ENCODE data around the gene CHST2. TPM values are rescaled to one million over a fixed set of nuclear protein-coding genes. Genes with fewer than 3 reads are reported as not detected.
A peak's percentile ranks its signal among the peaks of the same experiment; 100 is the strongest.

The CHST2 gene
- total RNA-seq, 1 experiment from 2014 or later, result 0.26 TPM

DNA sequence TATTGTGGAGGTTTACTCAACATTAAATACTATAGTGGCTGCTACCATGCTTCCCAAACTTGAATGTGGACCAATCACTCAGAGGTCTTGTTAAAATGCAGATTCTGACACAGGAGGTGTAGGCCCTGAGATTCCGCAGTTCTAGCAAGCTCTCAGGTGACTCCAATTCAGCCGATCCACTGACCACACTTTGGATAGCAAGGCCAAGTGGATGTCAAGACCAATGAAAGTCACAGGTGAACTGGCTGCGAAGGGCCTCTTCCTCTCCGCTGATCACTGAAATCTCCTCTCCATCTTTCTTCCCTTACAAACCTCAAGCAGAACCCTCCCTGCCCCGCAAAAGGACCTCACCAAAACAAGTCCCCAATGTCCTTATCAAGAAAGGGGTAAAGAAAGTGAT lies 9.2 kb upstream of the CHST2 start:
- BruUV-seq (replicated peaks), result no TSS peak
- ChIA-PET CTCF (no interaction called here), POLR2A (no interaction called here)
- DNase-seq (ENCODE audit: low read depth, low spot score), result no peak
- no peaks in the 10 kb centered on the region for H3K4me1 ChIP-seq (ENCODE audit: control insufficient read depth, insufficient read depth, low read length)
- intact Hi-C loops (cut with micrococcal nuclease; ENCODE audit: unreplicated experiment), result no loop called here
- TF ChIP-seq CTCF (IDR thresholded peaks at IDR 0.05) (no peak), SIN3A (IDR thresholded peaks at IDR 0.05; ENCODE audit: borderline replicate concordance, insufficient read depth, low read depth, low read length) (no peak), TCF7L2 (IDR thresholded peaks at IDR 0.05; ENCODE audit: low read depth, low read length) (no peak), POLR2AphosphoS5 (IDR thresholded peaks at IDR 0.05; ENCODE audit: low read depth, low read length) (no peak)
- TF ChIP-seq, protein P1, sequence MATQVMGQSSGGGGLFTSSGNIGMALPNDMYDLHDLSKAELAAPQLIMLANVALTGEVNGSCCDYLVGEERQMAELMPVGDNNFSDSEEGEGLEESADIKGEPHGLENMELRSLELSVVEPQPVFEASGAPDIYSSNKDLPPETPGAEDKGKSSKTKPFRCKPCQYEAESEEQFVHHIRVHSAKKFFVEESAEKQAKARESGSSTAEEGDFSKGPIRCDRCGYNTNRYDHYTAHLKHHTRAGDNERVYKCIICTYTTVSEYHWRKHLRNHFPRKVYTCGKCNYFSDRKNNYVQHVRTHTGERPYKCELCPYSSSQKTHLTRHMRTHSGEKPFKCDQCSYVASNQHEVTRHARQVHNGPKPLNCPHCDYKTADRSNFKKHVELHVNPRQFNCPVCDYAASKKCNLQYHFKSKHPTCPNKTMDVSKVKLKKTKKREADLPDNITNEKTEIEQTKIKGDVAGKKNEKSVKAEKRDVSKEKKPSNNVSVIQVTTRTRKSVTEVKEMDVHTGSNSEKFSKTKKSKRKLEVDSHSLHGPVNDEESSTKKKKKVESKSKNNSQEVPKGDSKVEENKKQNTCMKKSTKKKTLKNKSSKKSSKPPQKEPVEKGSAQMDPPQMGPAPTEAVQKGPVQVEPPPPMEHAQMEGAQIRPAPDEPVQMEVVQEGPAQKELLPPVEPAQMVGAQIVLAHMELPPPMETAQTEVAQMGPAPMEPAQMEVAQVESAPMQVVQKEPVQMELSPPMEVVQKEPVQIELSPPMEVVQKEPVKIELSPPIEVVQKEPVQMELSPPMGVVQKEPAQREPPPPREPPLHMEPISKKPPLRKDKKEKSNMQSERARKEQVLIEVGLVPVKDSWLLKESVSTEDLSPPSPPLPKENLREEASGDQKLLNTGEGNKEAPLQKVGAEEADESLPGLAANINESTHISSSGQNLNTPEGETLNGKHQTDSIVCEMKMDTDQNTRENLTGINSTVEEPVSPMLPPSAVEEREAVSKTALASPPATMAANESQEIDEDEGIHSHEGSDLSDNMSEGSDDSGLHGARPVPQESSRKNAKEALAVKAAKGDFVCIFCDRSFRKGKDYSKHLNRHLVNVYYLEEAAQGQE (IDR thresholded peaks at IDR 0.05; ENCODE audit: insufficient read depth in 1 of 2, low read depth in 2 of 2, low read length in 1 of 2), result no peak
- no peak overlapping the region for H3K4me3 ChIP-seq (ENCODE audit: low read depth in 2 of 2, low read length in 2 of 2)
- no peak overlapping the region for H3K27ac ChIP-seq (ENCODE audit: low read length)
- in situ Hi-C loops (cut with HindIII; ENCODE audit: low pct_unique_long_range_greater_than_20kb, low sequenced_read_pairs), result no loop called here
- H3K9me3 ChIP-seq (ENCODE audit: control insufficient read depth, insufficient read depth, low read depth, low read length), result no peaks in the 10 kb centered on the region
- no peaks in the 10 kb centered on the region for H3K36me3 ChIP-seq (ENCODE audit: control insufficient read depth, insufficient read depth, low read length)
- no peak for ATAC-seq
- peaks cover 20% of the 10 kb centered on the region for H3K27me3 ChIP-seq (ENCODE audit: control insufficient read depth, insufficient read depth, low read length)

DNA sequence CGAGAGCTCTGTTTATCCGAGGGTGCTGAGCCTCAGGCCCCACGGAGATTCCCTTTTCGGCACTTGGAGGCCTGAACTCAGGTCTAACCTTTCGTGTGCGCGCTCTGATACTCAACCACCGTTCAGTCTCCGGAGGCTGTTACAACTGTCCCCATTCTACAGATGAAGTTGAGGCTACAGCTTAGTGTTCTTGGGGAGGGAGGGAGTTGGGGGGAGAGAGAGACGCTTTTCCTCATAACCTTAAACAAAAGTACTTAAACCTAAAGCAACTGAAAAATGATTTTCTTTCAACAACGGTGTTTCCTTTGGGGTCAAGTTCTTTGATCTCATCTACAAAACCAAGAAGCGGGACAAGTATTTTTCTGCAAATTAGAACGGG lies 952 bp upstream of the CHST2 start:
- POLR2A ChIA-PET, result no interaction called here
- H3K36me3 ChIP-seq (ENCODE audit: control insufficient read depth, insufficient read depth, low read length), result no peaks in the 10 kb centered on the region
- ATAC-seq (no peak), DNase-seq (ENCODE audit: low read depth, low spot score) (no peak)
- TF ChIP-seq, protein P1 (IDR thresholded peaks at IDR 0.05; ENCODE audit: insufficient read depth in 1 of 2, low read depth in 2 of 2, low read length in 1 of 2), result no peak
- TF ChIP-seq TCF7L2 (IDR thresholded peaks at IDR 0.05; ENCODE audit: low read depth, low read length), result no peak
- TF ChIP-seq SIN3A (IDR thresholded peaks at IDR 0.05; ENCODE audit: borderline replicate concordance, insufficient read depth, low read depth, low read length), result no peak
- no peak for TF ChIP-seq POLR2AphosphoS5 (IDR thresholded peaks at IDR 0.05; ENCODE audit: low read depth, low read length)
- no peak for TF ChIP-seq CTCF (IDR thresholded peaks at IDR 0.05)
- intact Hi-C loops (cut with micrococcal nuclease; ENCODE audit: unreplicated experiment) (no loop called here), in situ Hi-C loops (cut with HindIII; ENCODE audit: low pct_unique_long_range_greater_than_20kb, low sequenced_read_pairs) (no loop called here)
- H3K9me3 ChIP-seq (ENCODE audit: control insufficient read depth, insufficient read depth, low read depth, low read length), result no peaks in the 10 kb centered on the region
- no peaks in the 10 kb centered on the region for H3K4me1 ChIP-seq (ENCODE audit: control insufficient read depth, insufficient read depth, low read length)
- peak overlapping the region; percentile 54 to 59 for H3K4me3 ChIP-seq (ENCODE audit: low read depth in 2 of 2, low read length in 2 of 2)
- H3K27me3 ChIP-seq (ENCODE audit: control insufficient read depth, insufficient read depth, low read length), result peaks cover 23% of the 10 kb centered on the region
- no TSS peak for BruUV-seq (replicated peaks)
- CTCF ChIA-PET, result no interaction called here
- no peak overlapping the region for H3K27ac ChIP-seq (ENCODE audit: low read length)
